Measurements from ENCODE around the gene SLC28A3.
A peak's percentile ranks its signal among the peaks of the same experiment; 100 is the strongest.

The SLC28A3 gene, protein sequence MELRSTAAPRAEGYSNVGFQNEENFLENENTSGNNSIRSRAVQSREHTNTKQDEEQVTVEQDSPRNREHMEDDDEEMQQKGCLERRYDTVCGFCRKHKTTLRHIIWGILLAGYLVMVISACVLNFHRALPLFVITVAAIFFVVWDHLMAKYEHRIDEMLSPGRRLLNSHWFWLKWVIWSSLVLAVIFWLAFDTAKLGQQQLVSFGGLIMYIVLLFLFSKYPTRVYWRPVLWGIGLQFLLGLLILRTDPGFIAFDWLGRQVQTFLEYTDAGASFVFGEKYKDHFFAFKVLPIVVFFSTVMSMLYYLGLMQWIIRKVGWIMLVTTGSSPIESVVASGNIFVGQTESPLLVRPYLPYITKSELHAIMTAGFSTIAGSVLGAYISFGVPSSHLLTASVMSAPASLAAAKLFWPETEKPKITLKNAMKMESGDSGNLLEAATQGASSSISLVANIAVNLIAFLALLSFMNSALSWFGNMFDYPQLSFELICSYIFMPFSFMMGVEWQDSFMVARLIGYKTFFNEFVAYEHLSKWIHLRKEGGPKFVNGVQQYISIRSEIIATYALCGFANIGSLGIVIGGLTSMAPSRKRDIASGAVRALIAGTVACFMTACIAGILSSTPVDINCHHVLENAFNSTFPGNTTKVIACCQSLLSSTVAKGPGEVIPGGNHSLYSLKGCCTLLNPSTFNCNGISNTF

DNA sequence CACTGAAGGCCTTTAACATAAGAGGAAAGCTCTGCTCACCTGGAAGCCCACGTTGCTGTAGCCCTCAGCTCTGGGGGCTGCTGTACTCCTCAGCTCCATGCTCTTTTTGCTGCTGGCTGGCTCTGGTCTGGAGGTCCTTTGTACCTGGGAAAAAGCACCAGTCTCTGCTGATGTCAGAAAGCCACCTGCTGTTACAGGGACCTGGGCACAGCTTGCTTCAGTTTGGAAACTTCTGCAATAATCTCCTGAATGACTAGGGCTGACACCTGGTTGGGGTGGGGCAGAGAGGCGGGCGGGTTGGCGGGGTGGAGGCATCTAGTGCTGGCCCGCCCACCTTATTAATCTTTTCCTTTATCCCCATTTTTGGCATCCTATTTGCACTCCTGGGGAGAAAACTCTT is at the start of gene SLC28A3:
SLC28A3 (minus strand) TSS at position 224 of the 400 bp plus-strand sequence; CDS start at position 99, 125 bp downstream.
- no peak for TF ChIP-seq GATA2 (IDR thresholded peaks at IDR 0.05; ENCODE audit: low read depth, low read length)
- TF ChIP-seq GATA3 (IDR thresholded peaks at IDR 0.05; ENCODE audit: low read depth, low read length) = no peak

- TF ChIP-seq GATA2 (IDR thresholded peaks at IDR 0.05; ENCODE audit: low read depth, low read length) (no peak), GATA3 (IDR thresholded peaks at IDR 0.05; ENCODE audit: low read depth, low read length) (no peak)
These were observed 47.3 kb upstream of the SLC28A3 start for GRCh38 chr9:84387821-84388220.

- TF ChIP-seq GATA3 (IDR thresholded peaks at IDR 0.05; ENCODE audit: low read depth, low read length) (no peak), GATA2 (IDR thresholded peaks at IDR 0.05; ENCODE audit: low read depth, low read length) (no peak)
These were observed 46.2 kb upstream of the SLC28A3 start for GRCh38 chr9:84386753-84387152.

DNA sequence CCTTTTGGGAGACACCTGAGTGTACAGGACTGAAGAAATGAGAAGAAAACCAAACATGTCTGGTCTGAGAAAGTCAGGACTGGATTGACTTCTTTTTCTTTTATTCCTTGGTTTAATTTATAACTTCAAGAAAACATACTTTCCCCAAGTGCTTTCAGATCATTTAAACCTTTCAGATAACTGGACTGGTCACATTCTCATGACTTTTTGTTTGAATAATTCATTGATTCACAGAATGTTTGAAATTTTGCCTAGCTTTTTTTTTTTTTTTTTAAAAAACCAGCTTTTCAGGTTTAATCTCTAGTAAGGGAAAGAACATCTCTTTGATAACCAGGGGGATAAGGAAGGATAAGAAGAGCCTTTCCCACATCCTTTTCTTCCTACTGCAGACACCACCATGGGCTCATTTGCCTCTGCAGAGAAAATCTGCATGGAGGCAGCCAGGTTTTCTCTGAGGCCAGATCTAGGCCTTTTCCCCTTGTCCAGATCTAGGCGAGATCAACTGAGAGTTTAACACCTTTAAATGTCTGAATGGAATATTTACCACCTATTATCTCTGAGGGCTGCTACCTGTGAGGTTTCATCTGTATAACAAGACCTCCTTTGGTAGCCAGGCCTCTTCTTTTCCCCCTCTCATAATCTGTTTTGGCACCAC is 45.0 kb upstream of the SLC28A3 start:
- no peak for TF ChIP-seq GATA3 (IDR thresholded peaks at IDR 0.05; ENCODE audit: low read depth, low read length)
- no peak for TF ChIP-seq GATA2 (IDR thresholded peaks at IDR 0.05; ENCODE audit: low read depth, low read length)

GRCh38 chr9:84384617-84385016 is 44.1 kb upstream of the SLC28A3 start:
- TF ChIP-seq GATA2 (IDR thresholded peaks at IDR 0.05; ENCODE audit: low read depth, low read length) (no peak), GATA3 (IDR thresholded peaks at IDR 0.05; ENCODE audit: low read depth, low read length) (no peak)

- TF ChIP-seq GATA3 (IDR thresholded peaks at IDR 0.05; ENCODE audit: low read depth, low read length) (no peak), GATA2 (IDR thresholded peaks at IDR 0.05; ENCODE audit: low read depth, low read length) (no peak)
These were observed 42.6 kb upstream of the SLC28A3 start for GRCh38 chr9:84383178-84383577.

- TF ChIP-seq GATA2 (IDR thresholded peaks at IDR 0.05; ENCODE audit: low read depth, low read length) = no peak
- TF ChIP-seq GATA3 (IDR thresholded peaks at IDR 0.05; ENCODE audit: low read depth, low read length) = no peak
These were observed 42.2 kb upstream of the SLC28A3 start for GRCh38 chr9:84382720-84383119.

DNA sequence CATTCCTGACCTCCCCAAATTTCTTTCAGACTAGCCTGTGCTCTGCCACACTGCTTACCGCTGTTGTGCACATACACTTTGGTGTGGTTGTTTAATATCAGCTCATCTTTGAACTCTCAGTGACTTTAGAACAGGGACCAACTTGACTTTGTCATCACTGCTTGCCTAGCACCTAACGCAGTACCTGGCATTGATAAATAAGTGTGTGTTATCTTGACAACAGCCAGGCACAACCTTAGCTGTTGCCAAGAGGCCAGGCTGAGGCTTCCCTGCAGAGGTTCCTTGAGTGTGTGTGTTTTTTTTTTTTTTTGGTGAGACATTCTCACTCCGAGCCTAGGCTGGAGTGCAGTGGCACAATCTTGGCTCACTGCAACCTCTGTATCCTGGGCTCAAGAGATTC is 41.0 kb upstream of the SLC28A3 start:
- TF ChIP-seq GATA3 (IDR thresholded peaks at IDR 0.05; ENCODE audit: low read depth, low read length) (no peak), GATA2 (IDR thresholded peaks at IDR 0.05; ENCODE audit: low read depth, low read length) (no peak)

GRCh38 chr9:84379740-84380139 is 39.2 kb upstream of the SLC28A3 start:
- TF ChIP-seq GATA2 (IDR thresholded peaks at IDR 0.05; ENCODE audit: low read depth, low read length) = no peak
- no peak for TF ChIP-seq GATA3 (IDR thresholded peaks at IDR 0.05; ENCODE audit: low read depth, low read length)

- TF ChIP-seq GATA3 (IDR thresholded peaks at IDR 0.05; ENCODE audit: low read depth, low read length) (peak; percentile 71), GATA2 (IDR thresholded peaks at IDR 0.05; ENCODE audit: low read depth, low read length) (peak; percentile 92)
These were observed 35.4 kb upstream of the SLC28A3 start for GRCh38 chr9:84375954-84376353.

- TF ChIP-seq GATA3 (IDR thresholded peaks at IDR 0.05; ENCODE audit: low read depth, low read length) = no peak
- TF ChIP-seq GATA2 (IDR thresholded peaks at IDR 0.05; ENCODE audit: low read depth, low read length) = no peak
These were observed 34.0 kb upstream of the SLC28A3 start for GRCh38 chr9:84374516-84374915.

GRCh38 chr9:84374013-84374412 is 33.5 kb upstream of the SLC28A3 start:
- TF ChIP-seq GATA3 (IDR thresholded peaks at IDR 0.05; ENCODE audit: low read depth, low read length) (no peak), GATA2 (IDR thresholded peaks at IDR 0.05; ENCODE audit: low read depth, low read length) (no peak)

GRCh38 chr9:84371737-84372136 is 31.2 kb upstream of the SLC28A3 start:
- TF ChIP-seq GATA2 (IDR thresholded peaks at IDR 0.05; ENCODE audit: low read depth, low read length) = no peak
- TF ChIP-seq GATA3 (IDR thresholded peaks at IDR 0.05; ENCODE audit: low read depth, low read length) = no peak

DNA sequence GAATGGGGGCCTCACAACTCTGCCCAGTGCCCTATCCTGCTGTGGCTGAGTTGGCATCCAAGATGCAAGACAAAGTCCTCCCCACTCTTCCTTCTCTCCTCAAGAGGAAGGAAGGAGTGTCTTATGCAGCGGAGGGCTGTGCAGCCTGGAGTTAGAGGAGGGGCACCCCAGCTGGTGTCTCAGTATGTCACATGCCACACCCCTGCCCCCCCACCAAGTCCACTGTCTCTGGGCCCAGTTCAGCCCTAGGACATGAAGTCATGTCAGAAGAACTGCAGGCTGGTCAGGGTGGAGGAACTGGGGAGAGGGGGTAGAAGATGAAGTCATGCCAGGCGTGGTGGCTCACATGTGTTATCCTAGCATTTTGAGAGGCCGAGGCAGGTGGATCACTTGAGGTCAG is 28.0 kb upstream of the SLC28A3 start:
- TF ChIP-seq GATA3 (IDR thresholded peaks at IDR 0.05; ENCODE audit: low read depth, low read length) (no peak), GATA2 (IDR thresholded peaks at IDR 0.05; ENCODE audit: low read depth, low read length) (no peak)

All from SH-SY5Y (cell line).